HCT116 (cell line): Measurements from ENCODE around the gene ADAMTS15. TPM values are rescaled to one million over a fixed set of nuclear protein-coding genes. Genes with fewer than 3 reads are reported as not detected.

Experiments used
- ATAC-seq: fragments of 200-7000 bp; cut with Tn5 transposase; 2 replicates; pipeline ENCODE4 v1.9.1; 2020; ENCODE audit warnings: mild to moderate bottlenecking, moderate library complexity
- BruUV-seq: library from RNA; stranded (reverse); fragments of 400-500 nt; replicated peaks from 2 replicates; lab custom pipeline; 2021; lab: Mats Ljungman, UMichigan
- CTCF ChIA-PET: fragments of 300-600 bp; sonication (Branson Sonifier 250); formaldehyde crosslinking; loops from one replicate; lab custom pipeline; 2021; ENCODE audit warnings: antibody characterized with exemption; lab: Charles Lee
- POLR2A ChIA-PET: fragments of 300-600, 350-600 bp; sonication (Branson Sonifier 250); formaldehyde crosslinking; loops from one replicate; lab custom pipeline; 2021; ENCODE audit warnings: antibody characterized with exemption; lab: Charles Lee
- RAD21 ChIA-PET, 2 experiments: fragments of 300-600 bp; sonication (Branson Sonifier 250); formaldehyde crosslinking; loops; one replicate each; lab custom pipeline; 2023; ENCODE audit warnings: low total read pairs in 2 of 2; ENCODE audit not compliant: uncharacterized antibody in 2 of 2, unreplicated experiment in 2 of 2, low non-redundant PET in 1 of 2; lab: Charles Lee
- DNase-seq: peaks from one replicate; pipeline ENCODE4 v3.0.0-alpha.2; 2010; ENCODE audit warnings: low read depth, low spot score
- H2AFZ ChIP-seq: fragments of 200-600 bp; shearing (Covaris generic), sonication (generic); 2 replicates; pipeline ENCODE4 v1.6.1; 2017; ENCODE audit warnings: low read depth, mixed run types, mixed read lengths, antibody characterized with exemption, low read length; ENCODE audit not compliant: poor library complexity, severe bottlenecking
- H3K27ac ChIP-seq: 2 replicates; pipeline ENCODE4 v1.5.1; 2012; ENCODE audit warnings: low read depth, low read length
- H3K27me3 ChIP-seq: fragments of 200-600 bp; sonication (generic); 2 replicates; pipeline ENCODE4 v1.6.1; 2016; ENCODE audit warnings: mixed run types, low read length, mixed read lengths; ENCODE audit not compliant: insufficient read depth
- H3K36me3 ChIP-seq, 2 experiments: fragments of 200-500 bp in 1 of 2; fragments of 200-600 bp in 1 of 2; sonication (Bioruptor generic) in 1 of 2; sonication (generic) in 1 of 2; 2 replicates each; pipeline versions ENCODE4 v1.5.1 to v1.6.1; 2014 to 2016; ENCODE audit warnings: low read length in 2 of 2, inconsistent platforms in 1 of 2, mixed read lengths in 1 of 2, mixed run types in 1 of 2; ENCODE audit not compliant: insufficient read depth in 2 of 2, control insufficient read depth in 1 of 2
- H3K4me1 ChIP-seq, 2 experiments: fragments of 200-600 bp in 1 of 2; sonication (generic) in 1 of 2; 2 replicates each; pipeline versions ENCODE4 v1.5.1 to v1.6.1; 2012 to 2017; ENCODE audit warnings: low read length in 2 of 2, inconsistent platforms in 1 of 2, mild to moderate bottlenecking in 1 of 2, mixed read lengths in 1 of 2, mixed run types in 1 of 2, moderate library complexity in 1 of 2; ENCODE audit not compliant: insufficient read depth in 2 of 2, control insufficient read depth in 1 of 2
- H3K4me2 ChIP-seq: fragments of 200-600 bp; sonication (generic); 2 replicates; pipeline ENCODE4 v1.6.1; 2017; ENCODE audit warnings: mixed run types, low read length, mixed read lengths
- H3K4me3 ChIP-seq, 2 experiments: fragments of 200-600 bp in 1 of 2; sonication (generic) in 1 of 2; replicated peaks in 1 of 2; 2 replicates each; pipeline ENCODE4 v1.5.1; 2011 to 2016; ENCODE audit warnings: low read length in 2 of 2, control low read depth in 1 of 2, low read depth in 1 of 2, mild to moderate bottlenecking in 1 of 2, mixed read lengths in 1 of 2, mixed run types in 1 of 2
- H3K79me2 ChIP-seq: fragments of 200-600 bp; sonication (generic); 2 replicates; pipeline ENCODE4 v1.6.1; 2017; ENCODE audit warnings: mild to moderate bottlenecking, mixed run types, low read length, moderate library complexity, mixed read lengths; ENCODE audit not compliant: insufficient read depth
- H3K9ac ChIP-seq: fragments of 200-600 bp; sonication (generic); 2 replicates; pipeline ENCODE4 v1.6.1; 2016; ENCODE audit warnings: low read length, mixed read lengths
- H3K9me2 ChIP-seq: fragments of 200-600 bp; sonication (generic), shearing (Covaris generic); 2 replicates; pipeline ENCODE4 v1.6.1; 2017; ENCODE audit warnings: mixed run types, mild to moderate bottlenecking, moderate library complexity; ENCODE audit not compliant: insufficient read depth
- H3K9me3 ChIP-seq, 2 experiments: fragments of 200-500 bp in 1 of 2; fragments of 200-600 bp in 1 of 2; sonication (Bioruptor generic) in 1 of 2; sonication (generic) in 1 of 2; 2 replicates each; pipeline ENCODE4 v1.6.1; 2014 to 2017; ENCODE audit warnings: low read length in 2 of 2, mixed read lengths in 2 of 2, inconsistent platforms in 1 of 2, low read depth in 1 of 2, mild to moderate bottlenecking in 1 of 2, mixed run types in 1 of 2, moderate library complexity in 1 of 2; ENCODE audit not compliant: control insufficient read depth in 1 of 2, insufficient read depth in 1 of 2
- H4K20me1 ChIP-seq: fragments of 200-600 bp; sonication (generic), shearing (Covaris generic); 2 replicates; pipeline ENCODE4 v1.6.1; 2017; ENCODE audit warnings: mixed run types, mild to moderate bottlenecking, moderate library complexity; ENCODE audit not compliant: insufficient read depth
- CBX3 ChIP-seq: IDR thresholded peaks from 2 replicates; pipeline ENCODE4 v1.6.1; 2012; ENCODE audit warnings: low read depth
- CTCF ChIP-seq, 3 experiments: fragments of 200-600 bp in 1 of 3; sonication (generic) in 1 of 3; IDR thresholded peaks in 2 of 3; conservative IDR thresholded peaks in 1 of 3; 2 replicates each; pipeline ENCODE4 v1.5.1; 2012 to 2017; ENCODE audit warnings: low read depth in 2 of 3, low read length in 2 of 3, antibody characterized with exemption in 1 of 3, borderline replicate concordance in 1 of 3, control low read depth in 1 of 3, mild to moderate bottlenecking in 1 of 3, mixed read lengths in 1 of 3, mixed run types in 1 of 3, moderate library complexity in 1 of 3; ENCODE audit not compliant: insufficient read depth in 1 of 3
- ELF1 ChIP-seq: IDR thresholded peaks from 2 replicates; pipeline ENCODE4 v1.6.1; 2012; ENCODE audit warnings: low read depth, borderline replicate concordance
- EZH2 ChIP-seq: fragments of 200-600 bp; sonication (generic); IDR thresholded peaks from 2 replicates; pipeline ENCODE4 v1.6.1; 2017; ENCODE audit warnings: antibody characterized with exemption, mixed run types
- MAX ChIP-seq: IDR thresholded peaks from 2 replicates; pipeline ENCODE4 v1.6.1; 2012
- POLR2A ChIP-seq: IDR thresholded peaks from 2 replicates; pipeline ENCODE4 v1.7.0; 2011; ENCODE audit warnings: borderline replicate concordance; ENCODE audit not compliant: insufficient read depth, insufficient read length; ENCODE audit errors: extremely low read depth
- POLR2AphosphoS5 ChIP-seq: IDR thresholded peaks from 2 replicates; pipeline ENCODE4 v1.6.1; 2011; ENCODE audit warnings: mild to moderate bottlenecking, low read depth, low read length, moderate library complexity
- RAD21 ChIP-seq: IDR thresholded peaks from 2 replicates; pipeline ENCODE4 v1.6.1; 2012; ENCODE audit warnings: low read depth, mild to moderate bottlenecking
- SIN3A ChIP-seq: IDR thresholded peaks from 2 replicates; pipeline ENCODE4 v1.6.1; 2012; ENCODE audit warnings: low read depth
- SP1 ChIP-seq: IDR thresholded peaks from 2 replicates; pipeline ENCODE4 v1.6.1; 2012; ENCODE audit warnings: low read depth
- SRF ChIP-seq: IDR thresholded peaks from 2 replicates; pipeline ENCODE4 v1.6.1; 2012; ENCODE audit warnings: low read depth
- YY1 ChIP-seq: IDR thresholded peaks from 2 replicates; pipeline ENCODE4 v1.6.1; 2011; ENCODE audit warnings: low read length, low read depth, moderate library complexity, mild to moderate bottlenecking; ENCODE audit not compliant: insufficient replicate concordance; ENCODE audit errors: extremely low read depth
- ZBTB33 ChIP-seq: IDR thresholded peaks from 2 replicates; pipeline ENCODE4 v1.6.1; 2011; ENCODE audit warnings: mild to moderate bottlenecking, low read length, moderate library complexity; ENCODE audit not compliant: insufficient replicate concordance; ENCODE audit errors: extremely low read depth
- ZFX ChIP-seq: fragments of 450-650 bp; IDR thresholded peaks from 2 replicates; pipeline ENCODE4 v1.6.1; 2017
- intact Hi-C: fragments of 100-400 bp; cut with micrococcal nuclease; formaldehyde crosslinking; loops from 2 replicates; pipeline ENCODE4 v1.10.0; 2022
- total RNA-seq: library from RNA; stranded (reverse); gene quantifications from one replicate; pipeline ENCODE4 v1.2.1, GENCODE V29; 2021; ENCODE audit not compliant: unreplicated experiment

ADAMTS15 gene
- total RNA-seq, 1 experiment from 2014 or later = 0.44 TPM

GRCh38 chr11:130487924-130488815 is 39.7 kb downstream of the ADAMTS15 start:
- intact Hi-C loops = no loop called here
- DNase-seq = no peak
- no peaks in the 10 kb centered on the region for H3K79me2 ChIP-seq
- H3K4me3 ChIP-seq = no peak overlapping the region
- POLR2A ChIA-PET = no interaction called here
- BruUV-seq = no TSS peak
- no peaks in the 10 kb centered on the region for H3K9me3 ChIP-seq
- H2AFZ ChIP-seq = no peak overlapping the region
- no peaks in the 10 kb centered on the region for H3K36me3 ChIP-seq
- no peak overlapping the region for H3K9ac ChIP-seq
- CTCF ChIA-PET = no interaction called here
- H3K4me2 ChIP-seq = no peak overlapping the region
- no peaks in the 10 kb centered on the region; the same call in 1 of the 2 replicates for H3K27me3 ChIP-seq
- no peak for ATAC-seq
- H3K4me1 ChIP-seq = no peaks in the 10 kb centered on the region
- RAD21 ChIA-PET = no interaction called here
- TF ChIP-seq CBX3 (no peak), EZH2 (no peak), ZBTB33 (no peak), POLR2AphosphoS5 (no peak), SIN3A (no peak), RAD21 (no peak), YY1 (no peak), ELF1 (no peak), POLR2A (no peak), SRF (no peak), ZFX (no peak), SP1 (no peak), CTCF (IDR thresholded peaks at IDR 0.05 in 2 of 3, conservative IDR thresholded peaks at IDR 0.05 in 1 of 3; ENCODE audit: borderline replicate concordance in 1 of 3, insufficient read depth in 1 of 3, low read depth in 2 of 3, low read length in 2 of 3) (no peak), MAX (no peak)
- H3K9me2 ChIP-seq = no peaks in the 10 kb centered on the region
- H4K20me1 ChIP-seq = no peaks in the 10 kb centered on the region
- H3K27ac ChIP-seq = no peak overlapping the region
